Chondrocyte (in vitro differentiated cells): ENCODE measurements around the gene ODAPH. TPM values are rescaled to one million over a fixed set of nuclear protein-coding genes. Genes with fewer than 3 reads are reported as not detected.
"Not testable (repeated sequence)": the region's sequence is repeated elsewhere in the genome, so short reads cannot be mapped to it uniquely, and the experiment has no call there.

Source experiments
- DNase-seq: peaks from one replicate; pipeline ENCODE4 v3.0.0; 2021; ENCODE audit warnings: mixed read lengths, low spot score
- H3K27ac Mint-ChIP-seq: one replicate; pipeline ENCODE4 v1.8.0; 2021; ENCODE audit warnings: mild to moderate bottlenecking, moderate library complexity, mixed read lengths; ENCODE audit not compliant: unreplicated experiment
- H3K27me3 Mint-ChIP-seq: 2 replicates; pipeline ENCODE4 v1.8.0; 2021; ENCODE audit warnings: low read depth, mixed read lengths
- H3K36me3 Mint-ChIP-seq: 2 replicates; pipeline ENCODE4 v1.8.0; 2021; ENCODE audit warnings: low read depth, mixed read lengths
- H3K4me1 Mint-ChIP-seq: 2 replicates; pipeline ENCODE4 v1.8.0; 2021; ENCODE audit warnings: low read depth, mild to moderate bottlenecking, mixed read lengths
- H3K4me3 Mint-ChIP-seq: one replicate; pipeline ENCODE4 v1.8.0; 2021; ENCODE audit warnings: mild to moderate bottlenecking, moderate library complexity, mixed read lengths; ENCODE audit not compliant: unreplicated experiment
- H3K9me3 Mint-ChIP-seq: 2 replicates; pipeline ENCODE4 v1.8.0; 2021; ENCODE audit warnings: low read depth, mixed read lengths
- total RNA-seq: library from RNA; stranded (reverse); gene quantifications from 3 replicates; pipeline ENCODE4 v1.2.1, GENCODE V29; 2021
- TF ChIP-seq, protein P1 (sequence below): fragments of 200-600 bp; sonication (generic); IDR thresholded peaks from 2 replicates; pipeline ENCODE4 v1.5.0; 2021; ENCODE audit warnings: antibody characterized with exemption, mild to moderate bottlenecking, moderate library complexity

Gene ODAPH
- total RNA-seq, 1 donor from 2014 or later = not detected

DNA sequence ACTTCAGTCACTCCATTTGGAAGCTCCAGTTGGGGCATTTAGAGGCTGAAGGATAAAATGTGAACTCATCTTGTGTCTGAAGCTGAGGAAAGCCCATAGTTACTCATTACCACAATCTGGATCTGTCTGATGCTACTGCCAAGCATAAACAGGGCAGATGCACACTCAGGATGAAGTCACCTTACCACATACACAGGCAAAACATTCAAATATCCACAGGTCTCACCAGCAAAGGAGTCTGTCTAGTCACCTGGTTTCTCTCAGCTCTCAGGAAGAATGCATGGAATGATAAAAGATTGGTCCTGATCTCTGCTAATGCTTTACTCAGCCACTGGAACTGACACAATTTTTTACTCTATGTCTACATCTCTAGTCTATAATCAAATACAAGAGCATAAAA, 13.0 kb upstream of the ODAPH start:
- peaks cover 8% of the 10 kb centered on the region for H3K9me3 Mint-ChIP-seq
- DNase-seq = no peak
- no peak overlapping the region for H3K4me3 Mint-ChIP-seq
- TF ChIP-seq, protein P1, sequence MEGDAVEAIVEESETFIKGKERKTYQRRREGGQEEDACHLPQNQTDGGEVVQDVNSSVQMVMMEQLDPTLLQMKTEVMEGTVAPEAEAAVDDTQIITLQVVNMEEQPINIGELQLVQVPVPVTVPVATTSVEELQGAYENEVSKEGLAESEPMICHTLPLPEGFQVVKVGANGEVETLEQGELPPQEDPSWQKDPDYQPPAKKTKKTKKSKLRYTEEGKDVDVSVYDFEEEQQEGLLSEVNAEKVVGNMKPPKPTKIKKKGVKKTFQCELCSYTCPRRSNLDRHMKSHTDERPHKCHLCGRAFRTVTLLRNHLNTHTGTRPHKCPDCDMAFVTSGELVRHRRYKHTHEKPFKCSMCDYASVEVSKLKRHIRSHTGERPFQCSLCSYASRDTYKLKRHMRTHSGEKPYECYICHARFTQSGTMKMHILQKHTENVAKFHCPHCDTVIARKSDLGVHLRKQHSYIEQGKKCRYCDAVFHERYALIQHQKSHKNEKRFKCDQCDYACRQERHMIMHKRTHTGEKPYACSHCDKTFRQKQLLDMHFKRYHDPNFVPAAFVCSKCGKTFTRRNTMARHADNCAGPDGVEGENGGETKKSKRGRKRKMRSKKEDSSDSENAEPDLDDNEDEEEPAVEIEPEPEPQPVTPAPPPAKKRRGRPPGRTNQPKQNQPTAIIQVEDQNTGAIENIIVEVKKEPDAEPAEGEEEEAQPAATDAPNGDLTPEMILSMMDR = no peak
- no peak overlapping the region for H3K27ac Mint-ChIP-seq
- H3K4me1 Mint-ChIP-seq = peaks cover 2% of the 10 kb centered on the region
- no peaks in the 10 kb centered on the region for H3K27me3 Mint-ChIP-seq
- peaks cover 4% of the 10 kb centered on the region for H3K36me3 Mint-ChIP-seq

DNA sequence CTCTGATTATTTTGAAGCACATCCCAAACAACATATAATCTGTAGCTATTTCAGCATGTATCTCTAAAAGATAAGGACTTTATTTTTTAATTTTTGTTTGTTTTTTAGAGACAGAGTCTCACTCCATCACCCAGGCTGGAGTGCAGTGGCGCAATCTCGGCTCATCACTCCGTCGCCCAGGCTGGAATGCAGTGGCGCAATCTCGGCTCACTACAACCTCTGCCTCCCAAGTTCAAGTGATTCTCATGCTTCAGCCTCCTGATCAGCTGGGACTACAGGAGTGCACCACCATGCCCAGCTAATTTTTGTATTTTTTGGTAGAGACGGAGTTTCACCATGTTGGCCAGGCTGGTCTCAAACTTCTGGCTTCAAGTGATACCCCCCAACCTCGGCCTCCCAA, 11.6 kb upstream of the ODAPH start:
- H3K27ac Mint-ChIP-seq, H3K9me3 Mint-ChIP-seq, H3K4me1 Mint-ChIP-seq, H3K36me3 Mint-ChIP-seq, H3K27me3 Mint-ChIP-seq, DNase-seq, H3K4me3 Mint-ChIP-seq: not testable (repeated sequence)

DNA sequence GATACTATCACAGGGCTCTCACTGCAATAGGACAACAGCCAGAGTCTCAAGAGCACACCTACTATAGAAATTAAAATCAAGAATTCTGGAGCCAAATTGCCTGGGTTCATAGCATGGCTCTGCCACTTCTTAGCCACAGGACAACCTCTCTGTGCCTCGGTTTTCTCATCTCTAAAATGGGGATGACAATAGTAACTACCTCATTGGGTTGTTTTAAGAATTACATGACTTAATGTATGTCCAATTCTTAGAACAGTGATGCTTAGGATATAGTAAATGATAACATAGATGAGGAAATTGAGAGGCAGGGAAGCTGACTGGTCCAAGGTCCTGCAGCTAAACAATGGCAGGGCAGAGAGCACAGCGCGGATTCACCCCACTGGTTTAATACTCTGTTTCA, 11.0 kb upstream of the ODAPH start:
- Mint-ChIP-seq H3K36me3 (peaks cover 5% of the 10 kb centered on the region), H3K27me3 (no peaks in the 10 kb centered on the region), H3K4me3 (no peak overlapping the region), H3K4me1 (peaks cover 5% of the 10 kb centered on the region), H3K9me3 (no peaks in the 10 kb centered on the region), H3K27ac (no peak overlapping the region)
- no peak for DNase-seq
- TF ChIP-seq, protein P1 = no peak

DNA sequence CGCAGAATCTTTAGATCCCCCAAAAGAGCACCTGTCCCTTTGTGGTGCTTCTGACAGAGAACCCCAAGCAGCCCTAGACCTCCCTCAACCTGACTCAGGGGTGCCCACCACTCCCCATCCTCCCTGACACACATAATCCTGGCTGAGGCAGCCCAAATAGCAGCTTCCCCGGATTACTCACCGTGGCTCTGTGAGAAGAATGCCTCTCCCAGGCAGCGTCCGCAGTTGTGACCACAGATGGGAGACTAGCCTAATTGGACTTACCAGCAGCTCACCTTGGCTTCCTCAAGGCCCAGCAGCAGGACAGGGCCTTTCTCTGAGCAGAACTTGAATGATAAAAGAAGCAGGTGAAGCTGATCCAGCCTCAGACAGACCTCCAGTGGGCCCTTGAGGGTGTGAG, 10.3 kb upstream of the ODAPH start:
- no peaks in the 10 kb centered on the region for H3K27me3 Mint-ChIP-seq
- H3K27ac Mint-ChIP-seq = no peak overlapping the region
- no peak overlapping the region for H3K4me3 Mint-ChIP-seq
- TF ChIP-seq, protein P1 = no peak
- peaks cover 5% of the 10 kb centered on the region for H3K4me1 Mint-ChIP-seq
- H3K36me3 Mint-ChIP-seq = peaks cover 5% of the 10 kb centered on the region
- H3K9me3 Mint-ChIP-seq = no peaks in the 10 kb centered on the region
- DNase-seq = no peak

DNA sequence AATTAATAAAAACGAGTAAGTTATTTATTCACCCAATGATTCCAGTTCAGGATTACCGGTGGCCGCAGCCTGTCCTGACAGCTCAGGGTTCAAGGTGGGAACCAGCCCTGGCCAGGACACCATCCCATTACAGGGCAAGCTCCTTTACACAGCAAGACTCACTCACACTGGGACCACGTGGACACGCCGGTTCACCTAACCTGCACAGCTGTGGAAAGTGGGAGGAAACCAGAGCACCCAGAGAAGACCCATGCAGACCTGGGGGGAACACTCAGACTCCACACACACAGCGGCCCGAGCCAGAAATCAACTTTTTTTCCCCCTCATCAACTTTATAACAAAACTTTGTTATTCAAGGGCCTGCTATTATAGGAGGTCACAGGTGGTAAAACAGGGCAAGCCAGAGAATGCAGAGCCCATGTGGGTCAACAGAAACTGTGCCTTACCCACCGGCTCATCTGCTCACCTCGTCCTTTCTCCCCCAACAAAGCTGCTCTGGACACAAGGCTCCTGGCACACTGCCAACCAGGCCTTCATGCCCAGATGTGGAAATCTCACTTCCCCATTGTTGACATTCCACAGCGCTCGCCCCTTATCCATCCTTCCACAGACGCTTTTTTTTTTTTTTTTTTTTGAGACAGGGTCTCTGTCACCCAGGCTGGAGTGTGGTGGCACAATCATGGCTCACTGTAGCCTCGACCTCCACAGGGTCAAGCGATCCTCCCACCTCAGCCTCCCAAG, 8.0 kb upstream of the ODAPH start:
- TF ChIP-seq, protein P1 = no peak
- H3K9me3 Mint-ChIP-seq = no peaks in the 10 kb centered on the region
- H3K36me3 Mint-ChIP-seq = peaks cover 5% of the 10 kb centered on the region
- H3K27ac Mint-ChIP-seq = no peak overlapping the region
- DNase-seq = no peak
- H3K27me3 Mint-ChIP-seq = no peaks in the 10 kb centered on the region
- H3K4me3 Mint-ChIP-seq = no peak overlapping the region
- H3K4me1 Mint-ChIP-seq = peaks cover 5% of the 10 kb centered on the region

DNA sequence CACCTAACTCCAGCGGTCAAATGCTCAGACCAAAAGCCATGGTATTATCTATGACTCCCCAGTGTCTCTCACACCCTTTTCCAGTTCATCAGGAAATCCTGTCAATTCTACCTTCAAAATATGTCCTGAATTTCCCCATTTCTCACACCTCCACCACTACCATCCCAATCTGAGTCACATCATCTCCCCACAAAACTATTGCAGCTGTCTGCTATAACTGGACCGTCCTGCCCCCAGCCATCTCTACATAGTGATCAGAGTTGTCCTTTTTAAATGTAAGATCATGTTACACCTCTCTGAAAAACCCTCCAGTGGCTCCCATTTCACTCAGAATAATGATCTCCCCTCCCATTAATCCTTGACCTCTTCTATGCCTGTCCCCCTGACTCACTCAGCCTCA, 6.8 kb upstream of the ODAPH start:
- Mint-ChIP-seq H3K27ac (no peak overlapping the region), H3K4me1 (peaks cover 5% of the 10 kb centered on the region)
- TF ChIP-seq, protein P1 = no peak

More for the DNA sequence above, 6.8 kb upstream of the ODAPH start:
- peaks cover 2% of the 10 kb centered on the region for H3K36me3 Mint-ChIP-seq
- H3K27me3 Mint-ChIP-seq = no peaks in the 10 kb centered on the region
- DNase-seq = no peak
- no peaks in the 10 kb centered on the region for H3K9me3 Mint-ChIP-seq
- no peak overlapping the region for H3K4me3 Mint-ChIP-seq
